Measurements from ENCODE around the gene FREM1.

The FREM1 gene

GRCh38 chr9:14766299-14766698, 143.9 kb downstream of the FREM1 start:
- DNase-seq (ENCODE audit: low spot score): no peak

GRCh38 chr9:14761584-14761983, 148.6 kb downstream of the FREM1 start:
- DNase-seq (ENCODE audit: low spot score): no peak

- no peak for DNase-seq (ENCODE audit: low spot score)
These were observed 150.2 kb downstream of the FREM1 start for GRCh38 chr9:14760060-14760459.

GRCh38 chr9:14756291-14756690, 153.9 kb downstream of the FREM1 start:
- no peak for DNase-seq (ENCODE audit: low spot score)

- no peak for DNase-seq (ENCODE audit: low spot score)
These were observed 157.4 kb downstream of the FREM1 start for GRCh38 chr9:14752871-14753270.

GRCh38 chr9:14752271-14752670, 158.0 kb downstream of the FREM1 start:
- no peak for DNase-seq (ENCODE audit: low spot score)

- no peak for DNase-seq (ENCODE audit: low spot score)
These were observed 159.4 kb downstream of the FREM1 start for GRCh38 chr9:14750821-14751220.

GRCh38 chr9:14749741-14750211, 160.5 kb downstream of the FREM1 start:
- no peak for DNase-seq (ENCODE audit: low spot score)

GRCh38 chr9:14748373-14748772, 161.9 kb downstream of the FREM1 start:
- DNase-seq (ENCODE audit: low spot score): no peak

- no peak for DNase-seq (ENCODE audit: low spot score)
These were observed 163.1 kb downstream of the FREM1 start for GRCh38 chr9:14747111-14747510.

GRCh38 chr9:14746626-14747025, 163.6 kb downstream of the FREM1 start:
- DNase-seq (ENCODE audit: low spot score): no peak

GRCh38 chr9:14744768-14745167, 165.5 kb downstream of the FREM1 start:
- no peak for DNase-seq (ENCODE audit: low spot score)

- no peak for DNase-seq (ENCODE audit: low spot score)
These were observed 168.9 kb downstream of the FREM1 start for GRCh38 chr9:14741369-14741768.

GRCh38 chr9:14733133-14733532, 177.1 kb downstream of the FREM1 start:
- no peak for DNase-seq (ENCODE audit: low spot score)

GRCh38 chr9:14731294-14731981, 178.8 kb downstream of the FREM1 start:
- no peak for DNase-seq (ENCODE audit: low spot score)

- DNase-seq (ENCODE audit: low spot score): no peak
These were observed 179.7 kb downstream of the FREM1 start for GRCh38 chr9:14730461-14730898.

GRCh38 chr9:14723301-14723700, 186.9 kb downstream of the FREM1 start:
- no peak for DNase-seq (ENCODE audit: low spot score)

- no peak for DNase-seq (ENCODE audit: low spot score)
These were observed 187.7 kb downstream of the FREM1 start, which contains the start of gene CER1 for GRCh38 chr9:14722391-14723035. Gene CER1 (minus strand): TSS chr9:14722733. CDS start chr9:14722672, 61 bp downstream.

- DNase-seq (ENCODE audit: low spot score): no peak
These were observed 190.9 kb downstream of the FREM1 start for GRCh38 chr9:14719231-14719923.

GRCh38 chr9:14715102-14715501, 195.1 kb downstream of the FREM1 start:
- no peak for DNase-seq (ENCODE audit: low spot score)

GRCh38 chr9:14713187-14713767, 197.0 kb downstream of the FREM1 start:
- DNase-seq (ENCODE audit: low spot score): no peak

- peak; percentile 8 for DNase-seq (ENCODE audit: low spot score)
These were observed 199.4 kb downstream of the FREM1 start for GRCh38 chr9:14710804-14711203.

Measured in SW480 (cell line).